Stomach (tissue), 4 donors: ENCODE data around the gene RBM19.

ENCODE experiments used
- CTCF ChIP-seq, 7 experiments: fragments of 450-650 bp in 4 of 7; fragments of 200-600 bp in 3 of 7; sonication (generic) in 3 of 7; IDR thresholded peaks; one replicate each; pipeline ENCODE4 v1.5.1; 2016 to 2019; ENCODE audit warnings: antibody characterized with exemption in 7 of 7, control low read depth in 2 of 7, mild to moderate bottlenecking in 1 of 7
- EP300 ChIP-seq: sonication (generic); formaldehyde crosslinking; IDR thresholded peaks from one replicate; pipeline ENCODE4 v1.6.1; 2017; ENCODE audit warnings: antibody characterized with exemption
- POLR2A ChIP-seq, 4 donors: fragments of 450-650 bp; IDR thresholded peaks; one replicate each; pipeline ENCODE4 v1.6.1; 2016; ENCODE audit warnings: antibody characterized with exemption in 4 of 4, control low read depth in 2 of 4, mild to moderate bottlenecking in 1 of 4, moderate library complexity in 1 of 4
- POLR2AphosphoS5 ChIP-seq, 3 donors: sonication (generic); formaldehyde crosslinking; IDR thresholded peaks; one replicate each; pipeline ENCODE4 v1.6.1; 2016; ENCODE audit warnings: antibody characterized with exemption in 3 of 3

- no peak for TF ChIP-seq POLR2A (IDR thresholded peaks at IDR 0.05)
- no peak for TF ChIP-seq POLR2AphosphoS5 (IDR thresholded peaks at IDR 0.05)
- TF ChIP-seq CTCF (IDR thresholded peaks at IDR 0.05), result no peak
- TF ChIP-seq EP300, result no peak
Observed at GRCh38 chr12:114006482-114007425, 40.6 kb upstream of the RBM19 start.
